Smooth muscle cell of the brain vasculature (primary cell): ENCODE measurements around the gene MAPK10.
"Not testable (repeated sequence)": the region's sequence is repeated elsewhere in the genome, so short reads cannot be mapped to it uniquely, and the experiment has no call there.

Source experiments
- DNase-seq: peaks from one replicate; pipeline ENCODE4 v3.0.0-alpha.2; 2012; ENCODE audit warnings: low read depth, low spot score

Gene MAPK10

DNA sequence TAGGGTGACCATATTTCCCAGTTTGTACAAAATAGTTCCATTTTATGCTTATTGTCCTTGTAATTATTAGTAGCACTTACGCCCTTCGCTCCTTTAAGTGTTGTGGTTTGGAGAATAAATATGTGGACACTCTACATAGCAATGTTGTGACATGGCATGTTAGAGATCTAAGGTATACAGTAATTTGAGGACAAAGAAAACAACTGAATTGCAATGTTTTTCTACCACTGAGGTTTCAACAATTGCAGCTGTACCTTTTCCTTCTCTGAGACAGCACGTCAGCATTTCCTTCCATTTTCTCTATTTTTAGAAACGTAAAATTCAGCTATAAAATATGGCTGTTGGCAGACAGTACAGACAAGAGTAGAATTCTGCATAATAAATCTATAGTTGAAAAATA lies 323.1 kb downstream of the MAPK10 start:
- no peak for DNase-seq

DNA sequence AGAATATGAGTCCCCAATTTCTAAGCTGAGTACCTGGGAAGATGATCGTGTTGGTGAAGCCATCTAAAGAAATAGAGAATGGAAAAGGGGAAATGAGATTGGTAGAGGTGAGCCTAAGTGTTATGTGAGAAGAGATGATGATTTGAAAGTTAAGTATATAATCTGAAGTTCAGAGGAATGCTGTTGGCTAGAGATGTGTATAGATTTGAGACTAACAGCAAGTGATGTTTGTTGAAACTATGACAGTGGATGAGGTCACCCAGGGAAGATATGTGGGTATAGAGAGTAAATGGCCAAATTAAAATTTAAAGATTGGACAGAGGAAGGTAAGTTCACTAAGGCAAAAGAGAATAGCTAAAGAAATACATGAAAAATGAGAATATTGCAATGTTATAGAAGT lies 324.2 kb downstream of the MAPK10 start:
- no peak for DNase-seq

DNA sequence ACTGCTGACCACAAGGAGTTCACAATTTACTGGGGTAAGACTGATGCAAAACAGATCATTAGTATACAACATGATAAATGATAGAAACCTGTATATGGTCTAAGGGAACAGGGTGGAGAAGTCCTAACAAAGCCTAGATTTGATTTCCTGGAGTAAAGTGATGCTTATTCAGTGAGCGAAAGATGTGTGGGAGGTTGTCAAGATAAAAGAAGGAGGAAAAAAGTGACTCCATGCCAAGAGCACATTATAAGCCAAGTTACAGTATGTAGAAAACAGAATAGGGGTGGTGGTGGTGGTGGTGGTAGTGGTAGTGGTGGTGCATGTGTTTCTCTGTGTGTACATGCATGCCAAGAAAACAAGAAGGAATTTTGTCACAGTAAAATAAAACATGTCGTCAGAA lies 325.2 kb downstream of the MAPK10 start:
- DNase-seq: no peak

DNA sequence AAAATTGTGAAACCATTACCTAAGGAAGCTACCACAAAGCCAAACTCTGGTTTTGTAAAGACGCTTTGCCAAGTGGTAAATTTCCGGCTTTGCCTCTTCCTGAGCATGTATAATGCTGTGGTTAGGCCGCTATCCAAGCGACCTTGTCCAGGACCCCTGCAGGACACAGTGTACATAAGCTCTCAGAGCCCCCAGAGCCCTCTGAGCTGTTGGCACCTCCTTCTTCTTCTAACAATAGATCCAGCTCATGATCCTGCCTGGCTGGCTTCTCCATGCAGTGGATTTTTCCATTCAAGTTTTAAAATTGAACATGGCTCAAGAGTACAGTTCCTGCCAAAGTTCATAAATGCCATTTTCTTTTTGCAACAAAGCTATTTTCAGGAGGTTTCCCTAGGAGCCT lies 326.7 kb downstream of the MAPK10 start:
- peak; percentile 84 for DNase-seq

DNA sequence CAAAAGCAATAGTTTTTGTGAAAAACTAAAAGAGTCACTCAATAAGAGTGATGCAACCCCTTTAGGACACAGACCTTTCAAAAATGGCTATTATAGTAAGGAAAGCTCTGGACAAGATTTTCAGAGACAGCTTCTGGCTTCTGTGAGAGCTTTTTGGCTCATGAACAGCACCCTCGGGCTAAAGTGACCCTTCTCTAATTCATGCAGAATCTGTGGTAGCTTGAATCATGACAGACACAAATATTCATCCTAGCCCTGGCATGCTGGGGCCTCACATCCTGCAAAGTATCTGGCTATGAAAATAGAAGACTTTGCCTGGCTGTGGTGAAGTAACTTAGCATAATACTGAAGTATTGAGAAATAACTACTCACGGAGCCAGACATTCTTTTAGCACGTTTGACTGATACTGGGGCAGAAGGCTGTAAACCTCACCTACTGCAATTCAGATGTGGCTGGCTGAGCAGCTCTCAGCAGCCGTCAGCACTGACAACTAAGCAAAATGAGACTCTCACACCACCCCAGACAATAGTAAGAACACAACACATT lies 327.3 kb downstream of the MAPK10 start:
- DNase-seq: no peak

DNA sequence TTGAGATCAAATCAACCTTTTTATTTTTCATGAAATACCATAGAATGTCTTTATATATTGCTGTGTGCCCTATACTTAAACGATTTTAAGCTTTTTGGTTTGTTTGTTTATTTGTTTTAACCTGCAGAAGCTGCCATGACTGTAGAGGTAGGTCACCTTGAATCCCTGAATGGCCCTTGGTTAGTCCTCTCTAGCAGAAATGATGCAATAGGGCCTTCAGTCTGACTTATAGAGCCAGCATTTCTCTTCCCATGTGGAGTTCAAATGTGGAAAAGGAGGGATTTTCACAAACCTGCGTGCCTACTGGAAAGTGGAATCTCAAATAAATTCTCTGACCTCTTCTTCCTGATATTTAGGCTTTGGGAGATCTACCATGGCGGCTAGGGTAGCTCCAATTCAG lies 327.9 kb downstream of the MAPK10 start:
- no peak for DNase-seq

DNA sequence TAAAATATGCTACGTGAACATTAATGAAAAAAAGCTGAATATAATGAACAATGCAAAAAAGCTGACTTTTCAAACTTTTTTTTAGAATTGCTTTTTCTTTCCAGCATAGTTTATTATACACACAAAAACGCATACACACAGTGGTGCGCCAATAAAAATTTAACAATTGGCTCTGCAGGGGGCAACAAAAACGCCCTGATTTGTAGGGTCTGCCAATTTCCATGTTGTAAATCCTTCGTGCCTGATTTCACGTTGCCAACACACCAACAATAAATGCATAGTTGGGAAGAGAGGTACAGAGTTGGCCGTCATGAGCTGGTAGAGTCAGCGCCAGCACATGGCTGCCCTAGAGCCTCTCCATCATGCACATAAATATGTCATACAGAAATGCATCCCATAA lies 333.1 kb downstream of the MAPK10 start:
- DNase-seq: no peak

DNA sequence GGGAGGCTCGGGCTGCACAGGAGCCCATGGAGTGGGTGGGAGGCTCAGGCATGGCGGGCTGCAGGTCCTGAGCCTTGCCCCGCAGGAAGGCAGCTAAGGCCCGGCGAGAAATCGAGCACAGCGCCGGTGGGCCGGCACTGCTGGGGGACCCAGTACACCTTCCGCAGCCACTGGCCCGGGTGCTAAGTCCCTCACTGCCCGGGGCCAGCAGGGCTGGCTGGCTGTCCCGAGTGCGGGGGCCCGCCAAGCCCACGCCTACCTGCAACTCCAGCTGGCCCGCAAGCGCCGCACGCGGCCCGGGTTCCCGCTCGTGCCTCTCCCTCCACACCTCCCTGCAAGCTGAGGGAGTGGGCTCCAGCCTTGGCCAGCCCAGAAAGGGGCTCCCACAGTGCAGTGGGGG lies 338.2 kb downstream of the MAPK10 start:
- DNase-seq: not testable (repeated sequence)

DNA sequence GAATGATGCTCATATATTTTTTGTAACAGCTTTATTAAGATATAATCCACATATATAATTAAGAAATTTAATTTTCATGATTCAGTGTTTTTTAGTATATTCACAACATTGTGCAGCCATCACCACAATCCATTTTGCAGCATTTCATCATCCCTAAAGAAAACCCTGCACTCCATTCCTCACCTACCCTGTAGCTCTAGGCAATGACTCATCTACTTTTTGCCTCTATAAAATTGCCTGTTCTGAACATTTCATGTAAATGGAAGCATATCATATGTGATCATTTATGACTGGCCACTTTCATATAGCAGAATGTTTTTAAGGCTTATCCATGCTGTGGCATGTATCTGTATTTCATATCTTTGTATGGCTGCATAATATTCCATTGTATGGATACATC lies 339.9 kb downstream of the MAPK10 start:
- DNase-seq: no peak

DNA sequence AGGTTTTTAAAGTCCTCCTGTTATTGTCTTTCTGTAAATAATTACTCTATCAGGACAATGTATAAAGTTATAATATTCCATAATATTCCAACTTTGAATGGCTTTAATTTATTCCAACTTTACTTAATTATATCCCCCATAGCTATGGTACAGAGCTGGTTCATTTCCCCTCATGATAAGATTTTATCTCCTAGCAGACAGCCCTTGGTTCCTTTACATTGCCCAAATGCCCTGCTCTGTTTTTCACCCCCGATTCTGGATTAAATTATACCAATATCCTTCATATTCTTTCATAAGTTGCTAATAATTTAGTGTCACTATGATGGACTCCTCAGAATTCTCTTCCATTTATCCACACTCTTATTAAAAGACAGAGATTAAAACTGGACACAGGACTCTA lies 340.5 kb downstream of the MAPK10 start:
- DNase-seq: no peak

DNA sequence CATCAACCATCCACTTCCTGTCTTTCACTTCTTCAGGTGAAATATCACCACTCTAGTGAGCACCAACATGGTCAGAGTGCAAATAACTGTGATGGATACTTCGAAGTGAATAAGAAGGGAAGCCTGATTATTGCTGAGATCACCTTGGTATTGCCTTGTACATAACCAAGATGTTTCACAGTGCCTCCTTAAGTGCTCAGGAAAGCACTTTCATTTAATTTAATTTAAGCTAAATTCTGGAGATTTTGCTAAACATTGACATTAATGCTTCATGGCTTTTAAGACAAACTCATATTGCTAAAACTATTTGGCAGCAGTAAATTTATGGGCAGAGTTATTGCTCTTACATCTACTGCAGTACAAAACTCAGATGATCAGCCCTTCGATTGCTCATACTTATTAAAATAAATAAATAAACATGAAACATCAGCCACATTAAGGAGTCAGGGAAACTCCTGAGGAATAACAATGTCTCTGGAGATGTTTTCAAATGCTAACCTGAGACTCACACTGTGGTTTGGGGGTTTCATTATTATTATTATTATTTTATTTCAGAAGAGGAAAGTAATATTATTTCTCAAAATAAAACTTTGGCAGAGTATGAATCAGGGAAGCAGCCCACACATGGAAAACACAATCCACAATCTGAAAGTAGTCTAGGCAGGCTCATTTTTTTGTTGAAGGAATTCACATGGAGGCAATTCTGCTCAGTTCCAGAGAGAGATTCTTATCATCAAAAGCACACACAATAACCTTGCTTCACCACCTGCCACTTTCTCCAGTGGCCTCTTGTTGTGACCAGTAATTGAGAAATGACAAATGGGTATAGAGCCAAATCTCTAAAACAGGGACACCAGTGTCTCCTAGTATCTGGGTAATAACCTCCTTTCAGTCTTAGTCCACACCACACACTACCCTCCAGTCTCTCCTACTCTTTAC lies 344.2 kb downstream of the MAPK10 start:
- peak; percentile 52 for DNase-seq

DNA sequence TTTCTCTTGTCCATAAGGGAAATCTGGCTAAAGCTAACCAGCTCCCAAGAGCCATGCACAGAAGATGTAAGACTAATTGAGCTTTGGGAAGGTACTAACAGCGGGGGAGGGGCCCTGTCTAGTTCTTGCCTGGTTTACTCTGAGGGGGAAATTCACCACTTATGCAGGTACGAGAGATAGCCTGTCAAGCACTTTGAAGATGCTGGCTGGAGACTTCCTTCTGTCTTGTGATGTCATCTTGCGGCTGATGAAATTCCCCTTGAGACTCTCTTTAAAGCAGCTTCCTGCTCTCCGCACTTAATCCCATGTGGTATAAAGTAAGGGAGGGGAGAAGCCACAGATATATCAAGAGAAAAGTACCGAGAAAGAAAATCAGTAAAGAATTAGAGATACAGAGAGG lies 345.3 kb downstream of the MAPK10 start:
- no peak for DNase-seq

DNA sequence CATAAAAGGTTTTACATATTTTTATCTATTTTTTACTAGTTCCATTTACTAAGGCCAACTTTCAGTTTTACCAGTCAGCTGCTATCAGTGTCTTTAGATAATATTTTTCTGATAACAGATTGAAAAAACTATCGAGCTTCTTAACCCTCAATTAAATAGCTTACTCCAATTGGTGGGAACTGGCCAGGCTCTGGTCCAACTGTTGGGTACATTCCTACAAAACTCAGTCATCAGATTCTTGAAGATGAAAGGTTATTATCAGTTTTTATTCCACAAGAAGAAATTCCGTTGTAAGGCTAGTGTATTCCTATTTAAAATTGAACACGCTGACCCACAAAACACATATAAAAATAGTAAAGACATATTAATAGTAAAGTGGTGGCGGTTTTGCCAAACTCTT lies 346.2 kb downstream of the MAPK10 start:
- DNase-seq: no peak

DNA sequence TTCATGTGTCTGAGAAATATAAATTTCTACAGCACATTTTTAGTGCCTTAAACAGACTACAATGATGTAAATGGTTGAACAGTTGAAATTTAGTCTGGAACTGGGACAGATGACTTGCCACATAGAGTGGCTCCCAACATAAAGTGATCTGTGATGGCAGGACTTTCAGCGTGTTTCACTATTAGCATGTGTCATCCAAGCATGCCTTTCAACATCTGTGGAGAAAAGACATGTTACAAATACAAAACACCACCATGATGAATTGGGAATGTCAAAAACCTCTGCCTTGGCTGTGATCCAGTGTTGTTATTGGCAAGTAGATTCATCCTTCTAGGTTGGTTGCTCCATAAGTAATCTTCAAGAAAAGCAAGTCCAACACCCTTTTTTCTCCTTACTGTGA lies 348.7 kb downstream of the MAPK10 start:
- DNase-seq: peak; percentile 77

DNA sequence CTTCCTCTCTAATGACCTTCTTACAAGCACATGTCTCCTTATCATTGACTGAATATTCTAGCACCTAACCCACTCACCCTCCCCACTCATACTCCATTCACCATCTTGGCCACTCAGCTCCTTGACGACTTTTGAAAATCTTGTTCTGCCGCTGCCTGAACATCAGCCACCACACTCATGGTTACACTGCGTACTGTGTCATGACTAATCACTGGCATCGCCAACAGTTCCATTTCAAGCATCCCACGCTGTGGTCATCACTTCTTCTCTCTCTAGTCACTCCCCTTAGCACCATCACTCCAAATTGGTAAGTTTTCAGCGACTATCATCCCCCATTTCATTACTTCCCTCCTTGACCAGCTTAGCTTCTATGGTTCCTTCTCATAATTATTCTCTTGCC lies 352.8 kb downstream of the MAPK10 start:
- no peak for DNase-seq

DNA sequence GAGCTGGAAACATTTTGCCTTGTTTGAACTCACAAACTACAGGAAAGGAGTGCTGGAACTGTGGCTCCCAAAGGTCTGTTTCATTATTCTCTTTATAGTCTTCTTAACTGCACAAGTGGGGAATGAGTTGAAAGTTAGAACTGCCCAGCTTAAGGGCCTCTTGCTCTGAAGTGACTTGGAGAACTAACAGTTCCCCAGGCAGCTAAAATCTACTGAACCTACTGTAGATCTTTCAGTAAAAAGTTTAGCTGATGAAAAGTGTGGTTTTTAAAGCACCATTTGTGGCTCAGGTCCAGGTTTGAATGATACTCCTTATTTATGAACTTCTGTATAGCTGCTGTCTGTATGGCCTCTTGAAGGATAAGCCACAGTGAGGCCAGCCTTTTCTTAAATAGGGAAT lies 353.8 kb downstream of the MAPK10 start:
- no peak for DNase-seq

DNA sequence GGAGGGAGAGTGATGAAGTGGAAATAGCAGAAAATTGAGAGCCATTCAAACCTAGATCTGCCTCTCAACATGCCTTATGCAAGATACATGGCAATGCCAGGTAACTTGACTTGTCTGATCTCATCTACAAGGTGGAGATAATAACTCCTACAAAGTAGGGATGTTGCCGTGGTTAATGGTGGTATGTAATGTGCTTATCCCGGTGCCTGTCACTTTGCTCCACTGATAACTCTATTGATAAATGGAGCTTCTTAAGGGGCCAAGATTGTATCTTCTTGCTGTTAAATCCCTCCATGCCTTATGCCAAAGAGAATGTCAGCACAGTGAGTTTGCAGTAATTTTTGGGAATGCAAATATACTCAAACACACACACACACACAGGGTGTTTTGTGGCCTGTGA lies 355.8 kb downstream of the MAPK10 start:
- DNase-seq: no peak

DNA sequence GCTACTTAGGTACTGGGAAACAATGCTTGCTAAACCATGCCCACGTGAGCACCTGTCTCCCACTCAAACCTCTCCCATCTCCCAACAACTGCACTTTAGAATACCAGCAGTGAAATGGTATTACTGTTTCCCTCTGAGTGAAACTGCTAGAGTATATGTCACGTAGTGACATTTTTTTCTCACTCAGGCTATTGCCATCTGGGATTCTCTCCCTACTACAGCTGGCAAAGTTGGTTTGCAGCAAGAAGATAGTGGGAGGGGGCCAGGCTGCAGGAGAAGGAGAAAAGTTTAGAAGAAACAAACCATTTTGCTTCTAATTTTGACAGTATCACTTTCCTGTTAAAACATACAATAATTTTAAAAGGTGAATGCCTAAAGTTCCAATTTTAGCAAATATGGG lies 358.3 kb downstream of the MAPK10 start:
- no peak for DNase-seq

DNA sequence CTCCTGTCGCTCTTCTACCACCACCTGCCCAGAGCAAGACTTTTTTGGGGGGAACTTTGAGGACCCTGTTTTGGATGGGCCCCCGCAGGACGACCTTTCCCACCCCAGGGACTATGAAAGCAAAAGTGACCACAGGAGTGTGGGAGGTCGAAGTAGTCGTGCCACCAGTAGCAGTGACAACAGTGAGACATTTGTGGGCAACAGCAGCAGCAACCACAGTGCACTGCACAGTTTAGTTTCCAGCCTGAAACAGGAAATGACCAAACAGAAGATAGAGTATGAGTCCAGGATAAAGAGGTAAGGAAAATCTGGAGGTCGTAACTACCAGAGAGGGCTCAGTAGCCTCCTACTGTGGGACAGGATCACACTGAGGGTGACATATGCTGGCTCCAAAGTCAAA lies 364.5 kb downstream of the MAPK10 start:
- DNase-seq: no peak

DNA sequence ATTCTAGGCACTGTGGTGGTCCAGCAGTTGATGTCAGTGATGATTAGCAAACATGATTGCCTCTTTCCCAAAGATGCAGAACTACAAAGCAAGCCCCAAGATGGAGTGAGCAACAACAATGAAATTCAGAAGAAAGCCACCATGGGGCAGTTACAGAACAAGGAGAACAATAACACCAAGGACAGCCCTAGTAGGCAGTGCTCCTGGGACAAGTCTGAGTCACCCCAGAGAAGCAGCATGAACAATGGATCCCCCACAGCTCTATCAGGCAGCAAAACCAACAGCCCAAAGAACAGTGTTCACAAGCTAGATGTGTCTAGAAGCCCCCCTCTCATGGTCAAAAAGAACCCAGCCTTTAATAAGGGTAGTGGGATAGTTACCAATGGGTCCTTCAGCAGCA lies 365.3 kb downstream of the MAPK10 start:
- DNase-seq: no peak

DNA sequence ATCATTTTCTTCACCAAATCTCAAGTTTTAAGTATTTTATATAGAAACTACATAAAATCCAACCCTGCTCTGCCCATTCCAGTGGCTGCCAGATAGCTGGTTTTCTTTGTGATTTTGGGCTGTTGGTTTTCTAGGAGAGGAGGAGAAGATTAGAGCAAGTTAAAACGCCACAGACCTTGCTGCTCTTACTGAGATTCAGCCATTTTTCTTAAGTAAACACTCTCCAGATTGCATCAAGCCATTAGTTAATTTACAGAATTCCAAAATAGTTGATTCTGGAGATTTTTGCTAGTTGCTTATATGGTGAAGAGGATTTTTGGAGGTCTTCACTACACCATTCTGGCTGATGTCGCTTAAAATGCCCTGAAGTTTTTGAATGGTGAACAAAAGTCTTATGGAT lies 366.2 kb downstream of the MAPK10 start:
- DNase-seq: no peak

DNA sequence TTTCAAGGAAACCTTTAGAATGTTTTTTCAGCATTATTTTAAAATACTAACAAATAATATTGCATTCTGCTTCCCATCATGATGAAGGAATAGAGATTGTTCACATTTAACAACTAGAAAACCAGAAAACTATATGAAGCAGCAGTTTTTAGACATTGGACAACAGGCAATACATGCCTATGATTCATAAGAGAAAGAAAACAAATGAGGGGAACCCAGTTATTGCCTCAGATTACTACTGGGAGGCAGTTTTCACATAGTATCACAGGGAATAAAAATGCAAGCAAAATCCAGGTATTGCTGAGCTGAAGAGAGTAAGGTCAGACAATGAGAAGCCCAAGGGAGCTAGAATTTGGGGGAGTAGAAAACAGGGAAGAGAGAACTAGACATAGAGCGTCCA lies 373.6 kb downstream of the MAPK10 start:
- DNase-seq: no peak

DNA sequence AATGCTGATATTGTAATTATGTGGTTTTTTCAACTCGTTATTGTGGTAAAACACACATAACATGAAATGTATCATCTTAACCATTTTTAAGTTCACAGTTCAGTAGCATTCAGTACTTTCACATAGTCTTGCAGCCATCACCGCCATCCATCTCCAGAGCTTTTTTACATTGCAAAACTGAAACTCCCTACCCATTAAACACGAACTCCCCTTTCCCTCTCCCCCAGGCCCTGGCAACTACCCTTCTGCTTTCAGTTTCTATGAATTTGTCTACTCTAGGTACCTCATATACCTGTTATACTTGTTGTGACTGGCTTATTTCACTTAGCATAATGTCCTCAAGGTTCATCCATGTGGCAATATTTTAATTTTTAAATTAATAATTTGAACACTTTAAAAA lies 380.6 kb downstream of the MAPK10 start:
- DNase-seq: no peak

DNA sequence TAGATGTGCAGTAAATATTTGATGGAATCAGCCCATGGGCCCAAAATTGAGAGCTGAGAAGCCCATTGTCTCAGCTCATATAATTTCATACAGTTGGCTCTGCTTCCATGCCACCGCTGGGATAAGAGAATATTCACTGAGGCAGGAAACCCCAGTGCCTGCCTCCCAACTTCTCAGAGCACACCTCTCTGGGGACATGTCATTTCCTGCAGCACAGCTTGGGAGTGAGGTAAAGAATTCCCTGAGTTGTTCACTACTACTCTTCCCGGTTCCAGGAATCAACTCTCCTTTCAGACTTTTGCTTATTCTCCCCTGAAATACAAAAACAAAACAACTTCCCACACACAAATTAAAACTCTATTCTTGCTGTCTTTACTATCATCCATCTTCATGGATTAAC lies 389.3 kb downstream of the MAPK10 start:
- DNase-seq: no peak
